Measurements from ENCODE around the gene TCEA3.

The TCEA3 gene

GRCh38 chr1:23366146-23366545 is 58.4 kb downstream of the TCEA3 start:
- DNase-seq (ENCODE audit: low spot score): no peak
- ChIA-PET POLR2A (ENCODE audit: low non-redundant PET) (no interaction called here), CTCF (interaction anchor here (0.6 kb wide), 1 partner anchor 25 kb away, joined by 4 read pairs; no protein-coding TSS in a partner anchor)
- no peak overlapping the region for H3K27ac ChIP-seq
- TF ChIP-seq CTCF (conservative IDR thresholded peaks at IDR 0.05; ENCODE audit: low read depth): no peak

GRCh38 chr1:23362218-23362713 is 62.3 kb downstream of the TCEA3 start:
- POLR2A ChIA-PET (ENCODE audit: low non-redundant PET): interaction anchor here (0.9 kb wide), 1 partner anchor 39 kb away, joined by 3 read pairs; no protein-coding TSS in a partner anchor
- CTCF ChIA-PET: no interaction called here
- no peak overlapping the region for H3K27ac ChIP-seq
- no peak for TF ChIP-seq CTCF (conservative IDR thresholded peaks at IDR 0.05; ENCODE audit: low read depth)
- DNase-seq (ENCODE audit: low spot score): no peak

GRCh38 chr1:23358310-23358875 is 66.2 kb downstream of the TCEA3 start:
- DNase-seq (ENCODE audit: low spot score): no peak
- no peak overlapping the region for H3K27ac ChIP-seq
- no peak for TF ChIP-seq CTCF (conservative IDR thresholded peaks at IDR 0.05; ENCODE audit: low read depth)
- CTCF ChIA-PET: interaction anchor here (0.6 kb wide), 1 partner anchor 22 kb away, joined by 3 read pairs; no protein-coding TSS in a partner anchor
- POLR2A ChIA-PET (ENCODE audit: low non-redundant PET): no interaction called here

- DNase-seq (ENCODE audit: low spot score): no peak
- H3K27ac ChIP-seq: no peak overlapping the region
- TF ChIP-seq CTCF (conservative IDR thresholded peaks at IDR 0.05; ENCODE audit: low read depth): no peak
- CTCF ChIA-PET: interaction anchor here (0.8 kb wide), 1 partner anchor 46 kb away, joined by 3 read pairs; no protein-coding TSS in a partner anchor
- POLR2A ChIA-PET (ENCODE audit: low non-redundant PET): no interaction called here
These were observed 67.2 kb downstream of the TCEA3 start for GRCh38 chr1:23357138-23357908.

GRCh38 chr1:23356471-23357137 is 67.9 kb downstream of the TCEA3 start:
- H3K27ac ChIP-seq: no peak overlapping the region

More at GRCh38 chr1:23356471-23357137, 67.9 kb downstream of the TCEA3 start:
- ChIA-PET CTCF (no interaction called here), POLR2A (ENCODE audit: low non-redundant PET) (no interaction called here)
- no peak for DNase-seq (ENCODE audit: low spot score)
- no peak for TF ChIP-seq CTCF (conservative IDR thresholded peaks at IDR 0.05; ENCODE audit: low read depth)

Measured in RWPE1 (cell line).